ENCODE data around the gene SLIT1.

- TF ChIP-seq, protein P1, sequence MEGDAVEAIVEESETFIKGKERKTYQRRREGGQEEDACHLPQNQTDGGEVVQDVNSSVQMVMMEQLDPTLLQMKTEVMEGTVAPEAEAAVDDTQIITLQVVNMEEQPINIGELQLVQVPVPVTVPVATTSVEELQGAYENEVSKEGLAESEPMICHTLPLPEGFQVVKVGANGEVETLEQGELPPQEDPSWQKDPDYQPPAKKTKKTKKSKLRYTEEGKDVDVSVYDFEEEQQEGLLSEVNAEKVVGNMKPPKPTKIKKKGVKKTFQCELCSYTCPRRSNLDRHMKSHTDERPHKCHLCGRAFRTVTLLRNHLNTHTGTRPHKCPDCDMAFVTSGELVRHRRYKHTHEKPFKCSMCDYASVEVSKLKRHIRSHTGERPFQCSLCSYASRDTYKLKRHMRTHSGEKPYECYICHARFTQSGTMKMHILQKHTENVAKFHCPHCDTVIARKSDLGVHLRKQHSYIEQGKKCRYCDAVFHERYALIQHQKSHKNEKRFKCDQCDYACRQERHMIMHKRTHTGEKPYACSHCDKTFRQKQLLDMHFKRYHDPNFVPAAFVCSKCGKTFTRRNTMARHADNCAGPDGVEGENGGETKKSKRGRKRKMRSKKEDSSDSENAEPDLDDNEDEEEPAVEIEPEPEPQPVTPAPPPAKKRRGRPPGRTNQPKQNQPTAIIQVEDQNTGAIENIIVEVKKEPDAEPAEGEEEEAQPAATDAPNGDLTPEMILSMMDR (IDR thresholded peaks at IDR 0.05) = no peak
- TF ChIP-seq EZH2 (IDR thresholded peaks at IDR 0.05; ENCODE audit: borderline replicate concordance, insufficient read depth, low read depth, low read length, poor library complexity, severe bottlenecking) = no peak
Measured at GRCh38 chr10:97123765-97124164, 62.0 kb downstream of the SLIT1 start.
